GM18858 (cell line): ENCODE data around the gene CENPS.

ENCODE experiments used
- ATAC-seq: cut with Tn5 transposase; IDR thresholded peaks from one replicate; pipeline ENCODE4 v1.9.1; 2021; ENCODE audit not compliant: unreplicated experiment

Gene CENPS

DNA sequence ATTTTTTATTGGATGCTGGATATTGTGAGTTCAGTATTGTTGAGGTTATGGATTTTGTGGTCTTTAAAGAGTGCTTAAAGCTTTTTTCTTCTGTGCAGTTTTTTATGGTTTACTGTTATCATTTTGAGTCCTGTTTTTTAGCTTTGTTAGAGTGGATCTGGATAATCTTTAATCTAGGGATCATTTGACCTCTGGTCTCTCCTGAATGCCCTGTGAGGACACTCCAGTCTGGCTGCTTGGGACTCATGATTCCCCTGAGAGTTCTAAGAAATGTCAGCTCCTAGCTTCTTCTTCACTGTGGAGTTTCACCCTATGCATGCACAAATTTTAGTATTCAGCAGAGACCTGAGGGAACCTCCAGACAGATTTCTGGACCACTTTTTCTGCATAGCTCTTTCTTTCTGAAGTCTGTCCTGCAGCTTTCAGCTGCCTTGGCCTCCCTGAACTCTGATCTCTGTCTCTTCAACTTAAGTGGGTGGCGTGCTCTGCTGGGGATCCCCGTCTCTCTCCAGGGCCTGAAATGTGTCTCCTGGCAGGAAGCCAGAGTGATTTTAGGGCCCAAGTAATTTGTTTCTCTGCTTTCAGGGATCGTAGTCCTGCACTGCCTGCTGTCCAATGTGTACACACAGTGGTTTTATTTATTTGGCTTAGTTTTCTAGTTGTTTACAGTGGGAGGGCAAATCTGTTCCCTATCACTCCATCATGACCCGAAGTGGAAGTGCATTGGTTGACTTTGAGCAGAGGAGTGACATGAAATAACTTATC, 59.2 kb downstream of the CENPS start:
- ATAC-seq, result no peak

DNA sequence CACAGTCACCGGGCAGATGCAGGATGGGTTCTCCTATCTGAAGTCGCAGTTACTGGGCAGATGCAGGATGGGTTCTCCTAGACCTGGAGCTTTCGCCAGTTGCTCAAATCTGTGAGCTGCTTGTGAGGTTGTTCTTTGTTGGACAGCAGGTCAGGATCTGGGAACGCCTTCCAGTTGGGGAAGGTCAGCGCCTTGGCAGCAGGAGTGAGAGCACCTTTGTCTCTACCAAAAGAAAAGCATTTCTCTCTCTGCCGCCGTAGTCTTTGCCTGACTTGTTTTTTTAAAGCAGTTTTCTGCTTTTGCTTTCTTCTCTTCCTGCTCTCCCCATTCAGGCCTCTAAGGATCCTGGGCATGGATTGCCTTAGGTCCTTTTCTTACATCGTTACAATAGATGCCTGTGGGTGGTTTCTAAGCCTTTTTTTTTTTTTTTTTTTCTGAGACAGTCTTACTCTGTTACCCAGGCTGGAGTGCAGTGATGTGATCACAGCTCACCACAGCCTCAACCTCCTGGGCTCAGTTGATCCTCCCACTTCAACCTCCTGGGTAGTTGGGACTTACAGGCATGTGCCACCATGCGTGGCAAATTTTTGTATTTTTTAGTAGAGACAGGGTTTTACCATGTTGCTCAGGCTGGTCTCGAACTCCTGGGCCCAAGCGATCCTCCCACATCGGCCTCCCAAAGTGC, 60.2 kb downstream of the CENPS start:
- no peak for ATAC-seq
